ENCODE measurements around the gene SNX32. TPM values are rescaled to one million over a fixed set of nuclear protein-coding genes. Genes with fewer than 3 reads are reported as not detected.

The SNX32 gene
- total RNA-seq, 4 donors from 2014 or later: 0.21 to 0.99 (median 0.67) TPM

GRCh38 chr11:65814131-65814985 is 19.4 kb upstream of the SNX32 start:
- DNase-seq (ENCODE audit: low spot score in 2 of 2): no peak
- H3K4me3 ChIP-seq (ENCODE audit: low read depth, poor library complexity, severe bottlenecking): no peak overlapping the region
- intact Hi-C loops (cut with DNase I; ENCODE audit: low total_unique reads): no loop called here
- TF ChIP-seq POLR2A (IDR thresholded peaks at IDR 0.05) (no peak), CTCF (IDR thresholded peaks at IDR 0.05) (no peak)
- WGBS, 2 donors: 48 to 56% methylated on average over 18 of the region's 18 CpGs

GRCh38 chr11:65814986-65815565 is 18.7 kb upstream of the SNX32 start:
- no peak for DNase-seq (ENCODE audit: low spot score in 2 of 2)
- no peak overlapping the region for H3K4me3 ChIP-seq (ENCODE audit: low read depth, poor library complexity, severe bottlenecking)
- WGBS, 2 donors: 61% methylated on average over 16 of the region's 16 CpGs
- TF ChIP-seq POLR2A (IDR thresholded peaks at IDR 0.05) (no peak), CTCF (IDR thresholded peaks at IDR 0.05) (no peak)
- intact Hi-C loops (cut with DNase I; ENCODE audit: low total_unique reads): loop anchor here (5.0 kb wide), 1 partner anchor 108 kb away; no protein-coding TSS in a partner anchor

GRCh38 chr11:65816696-65817095 is 17.1 kb upstream of the SNX32 start:
- 92 to 93% methylated on average over 3 of the region's 3 CpGs for WGBS, 2 donors
- TF ChIP-seq CTCF (IDR thresholded peaks at IDR 0.05): no peak
- no peak for TF ChIP-seq POLR2A (IDR thresholded peaks at IDR 0.05)
- H3K4me3 ChIP-seq (ENCODE audit: low read depth, poor library complexity, severe bottlenecking): no peak overlapping the region
- no peak for DNase-seq (ENCODE audit: low spot score in 2 of 2)
- intact Hi-C loops (cut with DNase I; ENCODE audit: low total_unique reads): loop anchor here (5.0 kb wide), 1 partner anchor 109 kb away; no protein-coding TSS in a partner anchor

- WGBS, 2 donors: 58 to 64% methylated on average over 5 of the region's 5 CpGs
Measured at GRCh38 chr11:65817312-65817834, 16.4 kb upstream of the SNX32 start.

More at GRCh38 chr11:65817312-65817834, 16.4 kb upstream of the SNX32 start:
- DNase-seq (ENCODE audit: low spot score in 2 of 2): no peak
- intact Hi-C loops (cut with DNase I; ENCODE audit: low total_unique reads): loop anchor here (5.0 kb wide), 1 partner anchor 110 kb away; no protein-coding TSS in a partner anchor
- TF ChIP-seq POLR2A (IDR thresholded peaks at IDR 0.05): no peak
- no peak for TF ChIP-seq CTCF (IDR thresholded peaks at IDR 0.05)
- peak overlapping the region; percentile 52 for H3K4me3 ChIP-seq (ENCODE audit: low read depth, poor library complexity, severe bottlenecking)

Data from lower leg skin (tissue), 4 donors.